CD4-positive, alpha-beta memory T cell (primary cell): ENCODE data around the gene FAM151A. TPM values are rescaled to one million over a fixed set of nuclear protein-coding genes. Genes with fewer than 3 reads are reported as not detected.

Experiments used
- CTCF ChIA-PET: fragments of 350-600 bp; sonication (Branson Sonifier 250); formaldehyde crosslinking; loops from one replicate; lab custom pipeline; 2021; ENCODE audit warnings: inconsistent platforms; ENCODE audit not compliant: partially characterized antibody; lab: Charles Lee
- POLR2A ChIA-PET: fragments of 350-600 bp; sonication (Branson Sonifier 250); formaldehyde crosslinking; loops from one replicate; lab custom pipeline; 2021; ENCODE audit not compliant: partially characterized antibody; lab: Charles Lee
- DNase-seq, 5 donors: peaks; one replicate each; pipeline versions ENCODE4 v3.0.0 to v3.0.0-alpha.2; 2020 to 2022; ENCODE audit warnings: mixed read lengths in 1 of 5
- H3K27ac ChIP-seq: one replicate; pipeline ENCODE4 v1.7.0; 2013; ENCODE audit warnings: low read depth, low read length
- H3K27me3 ChIP-seq: 2 replicates; pipeline ENCODE4 v1.7.0; 2013; ENCODE audit warnings: mild to moderate bottlenecking, low read length, moderate library complexity; ENCODE audit not compliant: insufficient read depth
- H3K36me3 ChIP-seq: 2 replicates; pipeline ENCODE4 v1.7.0; 2013; ENCODE audit warnings: mild to moderate bottlenecking, low read length, moderate library complexity; ENCODE audit not compliant: insufficient read depth
- H3K4me1 ChIP-seq: 2 replicates; pipeline ENCODE4 v1.7.0; 2013; ENCODE audit warnings: mild to moderate bottlenecking, low read length, moderate library complexity; ENCODE audit not compliant: insufficient read depth
- H3K4me3 ChIP-seq, 2 donors: one replicate each; pipeline ENCODE4 v1.7.0; 2013; ENCODE audit warnings: low read length in 2 of 2, mild to moderate bottlenecking in 1 of 2
- H3K9me3 ChIP-seq, 2 donors: one replicate each; pipeline ENCODE4 v1.7.0; 2013; ENCODE audit warnings: low read length in 2 of 2, control low read depth in 1 of 2; ENCODE audit not compliant: control insufficient read depth in 1 of 2
- H3K27ac Mint-ChIP-seq, 7 donors: one replicate each; pipeline ENCODE4 v1.8.0; 2020 to 2021; ENCODE audit warnings: mixed read lengths in 7 of 7, mild to moderate bottlenecking in 6 of 7, inconsistent platforms in 3 of 7, moderate library complexity in 3 of 7
- H3K27me3 Mint-ChIP-seq, 2 donors: one replicate each; pipeline ENCODE4 v1.8.0; 2020 to 2021; ENCODE audit warnings: mixed read lengths in 2 of 2
- H3K36me3 Mint-ChIP-seq, 2 donors: one replicate each; pipeline ENCODE4 v1.8.0; 2020 to 2021; ENCODE audit warnings: mixed read lengths in 2 of 2, inconsistent platforms in 1 of 2, mild to moderate bottlenecking in 1 of 2
- H3K4me1 Mint-ChIP-seq, 4 donors: one replicate each; pipeline ENCODE4 v1.8.0; 2020 to 2021; ENCODE audit warnings: mixed read lengths in 4 of 4, mild to moderate bottlenecking in 1 of 4
- H3K4me3 Mint-ChIP-seq, 8 donors: one replicate each; pipeline ENCODE4 v1.8.0; 2020 to 2021; ENCODE audit warnings: mixed read lengths in 8 of 8, mild to moderate bottlenecking in 7 of 8, moderate library complexity in 6 of 8, inconsistent platforms in 3 of 8
- H3K9me3 Mint-ChIP-seq, 8 donors: one replicate each; pipeline ENCODE4 v1.8.0; 2020 to 2021; ENCODE audit warnings: mixed read lengths in 8 of 8, mild to moderate bottlenecking in 5 of 8, inconsistent platforms in 3 of 8, moderate library complexity in 1 of 8
- intact Hi-C: fragments of 100-400 bp; cut with micrococcal nuclease; formaldehyde crosslinking; loops from one replicate; pipeline ENCODE4 v1.15.1; 2023
- polyA plus RNA-seq, 2 donors: library from polyadenylated mRNA; unstranded; fragments of 300-500 nt; fragmentation: Illumina TruSeq; gene quantifications; one replicate each; pipeline ENCODE4 v1.2.3, GENCODE V29; 2021
- total RNA-seq, 2 experiments: library from RNA; stranded (reverse); gene quantifications; one replicate each; pipeline ENCODE4 v1.2.3, GENCODE V29; 2021

FAM151A gene
- total and polyA plus RNA-seq, 4 experiments from 2014 or later: not detected

- H3K9me3 Mint-ChIP-seq: no peaks in the 10 kb centered on the region
- ChIA-PET POLR2A (no interaction called here), CTCF (no interaction called here)
- DNase-seq: no peak
- Histone ChIP-seq H3K27ac (no peak overlapping the region), H3K9me3 (no peaks in the 10 kb centered on the region), H3K36me3 (no peaks in the 10 kb centered on the region), H3K27me3 (no peaks in the 10 kb centered on the region), H3K4me1 (peaks cover 14% of the 10 kb centered on the region), H3K4me3 (no peak overlapping the region)
- no peak overlapping the region for H3K27ac Mint-ChIP-seq
- no peaks in the 10 kb centered on the region for H3K36me3 Mint-ChIP-seq
- intact Hi-C loops: no loop called here
- no peaks in the 10 kb centered on the region for H3K27me3 Mint-ChIP-seq
- H3K4me1 Mint-ChIP-seq: peaks cover 10 to 15% (median 12%) of the 10 kb centered on the region in 4 donors
- no peak overlapping the region for H3K4me3 Mint-ChIP-seq
Measured at GRCh38 chr1:54606990-54607325, 16.4 kb downstream of the FAM151A start.

DNA sequence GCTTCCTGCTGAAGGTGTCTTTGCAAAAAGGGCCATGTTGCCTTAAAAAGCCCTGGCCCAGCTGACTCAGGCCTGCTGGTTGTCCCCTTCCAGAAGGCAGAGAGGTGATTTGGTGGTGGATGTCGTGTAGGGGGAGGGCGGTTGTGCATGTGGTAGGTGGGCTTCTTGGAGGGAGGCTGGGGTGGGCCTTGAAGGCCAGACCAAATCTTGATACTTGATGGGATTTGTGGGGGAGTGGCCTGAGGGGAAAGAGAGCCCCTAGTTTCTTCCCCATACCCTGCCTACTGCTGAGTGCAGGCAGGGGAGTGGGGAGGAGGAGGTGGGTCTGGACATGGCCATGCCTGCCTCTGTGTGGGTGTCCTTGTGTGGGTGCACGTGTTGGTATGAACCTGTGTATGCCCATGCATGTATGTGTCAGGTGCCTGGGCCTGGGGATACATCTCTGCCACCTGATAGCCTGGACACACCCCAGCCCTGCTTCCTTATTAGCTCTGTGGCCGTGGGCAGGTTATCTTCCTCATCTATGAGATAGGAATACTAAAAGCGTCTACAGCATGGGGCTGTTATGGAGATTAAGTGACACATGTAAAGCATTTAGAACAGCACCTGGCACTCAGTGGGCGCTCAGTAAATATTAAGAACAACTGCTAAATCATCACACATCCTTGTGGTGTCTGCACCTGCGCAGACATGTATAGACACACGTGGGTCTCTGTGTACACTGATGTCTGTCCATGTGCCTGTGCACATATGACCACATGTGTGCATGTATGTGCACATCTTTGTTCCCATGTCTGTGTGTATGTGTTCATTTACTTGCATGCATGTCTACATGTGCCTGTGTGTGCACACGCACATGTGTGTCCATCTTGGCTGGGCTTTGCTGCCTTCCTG lies 17.0 kb downstream of the FAM151A start:
- POLR2A ChIA-PET: no interaction called here
- Mint-ChIP-seq H3K36me3 (no peaks in the 10 kb centered on the region), H3K4me3 (peak overlapping the region in 1 of 8 donors; percentile 43), H3K9me3 (no peaks in the 10 kb centered on the region), H3K27me3 (no peaks in the 10 kb centered on the region), H3K4me1 (peaks cover 10 to 15% (median 12%) of the 10 kb centered on the region in 4 donors), H3K27ac (peak overlapping the region in 2 of 7 donors; percentile 23 to 73)
- Histone ChIP-seq H3K4me1 (peaks cover 14% of the 10 kb centered on the region), H3K4me3 (no peak overlapping the region), H3K27ac (no peak overlapping the region), H3K27me3 (no peaks in the 10 kb centered on the region), H3K9me3 (no peaks in the 10 kb centered on the region), H3K36me3 (no peaks in the 10 kb centered on the region)
- CTCF ChIA-PET: no interaction called here
- no peak for DNase-seq
- intact Hi-C loops: no loop called here

DNA sequence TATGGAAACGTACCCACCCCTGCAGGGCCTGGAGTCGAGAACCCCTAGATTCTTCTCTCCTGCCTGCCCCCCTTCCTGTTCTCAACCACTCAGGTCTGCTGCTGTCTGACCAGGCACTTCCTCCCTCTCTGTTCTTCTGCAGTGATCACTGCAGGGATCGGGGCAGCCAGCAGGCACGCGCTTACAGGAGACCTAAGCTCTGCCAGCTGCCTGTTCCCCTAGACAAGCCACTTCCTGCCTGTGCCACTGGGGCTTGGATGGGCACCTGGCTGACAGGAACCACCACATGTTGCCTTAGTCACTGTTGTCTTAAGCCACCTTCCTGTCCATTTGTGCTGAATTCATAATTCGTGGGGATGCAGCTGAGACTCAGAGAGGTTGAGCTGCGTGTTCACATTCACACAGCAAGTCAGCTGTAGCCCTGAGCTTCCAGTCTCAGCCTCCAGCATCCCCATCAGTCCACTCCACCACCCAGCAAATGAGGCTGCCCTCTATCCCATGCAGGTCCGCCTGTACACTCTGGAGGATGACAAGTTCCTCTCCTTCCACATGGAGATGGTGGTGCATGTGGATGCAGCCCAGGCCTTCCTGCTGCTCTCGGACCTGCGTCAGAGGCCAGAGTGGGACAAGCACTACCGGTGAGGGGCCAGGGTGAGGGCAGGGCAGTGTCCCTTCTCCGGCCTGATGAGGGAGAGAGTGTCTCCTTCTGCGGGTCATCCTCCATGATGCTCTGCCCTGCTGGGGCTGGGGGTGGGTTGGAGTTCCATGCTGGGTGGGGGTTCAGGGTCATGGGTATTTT lies 18.6 kb downstream of the FAM151A start:
- intact Hi-C loops: no loop called here
- DNase-seq: peak in 4 of 5 donors; percentile 8 to 28 (median 20)
- no peak overlapping the region for H3K27ac ChIP-seq
- Mint-ChIP-seq H3K9me3 (no peaks in the 10 kb centered on the region), H3K4me1 (peaks cover 10 to 15% (median 12%) of the 10 kb centered on the region in 4 donors), H3K4me3 (peak overlapping the region in 2 of 8 donors; percentile 22 to 49), H3K36me3 (no peaks in the 10 kb centered on the region), H3K27me3 (no peaks in the 10 kb centered on the region), H3K27ac (peak overlapping the region; percentile 31 to 85 (median 57))
- no peaks in the 10 kb centered on the region for H3K27me3 ChIP-seq
- peaks cover 14% of the 10 kb centered on the region for H3K4me1 ChIP-seq
- H3K4me3 ChIP-seq: no peak overlapping the region
- POLR2A ChIA-PET: no interaction called here
- H3K36me3 ChIP-seq: no peaks in the 10 kb centered on the region
- CTCF ChIA-PET: interaction anchor here (1.0 to 1.6 kb wide), 2 partner anchors 9 to 10 kb away, joined by 3 to 4 read pairs; no protein-coding TSS in a partner anchor
- H3K9me3 ChIP-seq: no peaks in the 10 kb centered on the region

GRCh38 chr1:54604051-54604450 lies 19.3 kb downstream of the FAM151A start:
- CTCF ChIA-PET: interaction anchor here (1.0 to 1.6 kb wide), 2 partner anchors 8 to 10 kb away, joined by 3 to 4 read pairs; no protein-coding TSS in a partner anchor

GRCh38 chr1:54603241-54603640 lies 20.1 kb downstream of the FAM151A start:
- no peak overlapping the region for H3K4me3 Mint-ChIP-seq
- H3K27ac ChIP-seq: no peak overlapping the region
- H3K27ac Mint-ChIP-seq: no peak overlapping the region
- peaks cover 14% of the 10 kb centered on the region for H3K4me1 ChIP-seq
- no peaks in the 10 kb centered on the region for H3K27me3 Mint-ChIP-seq
- no peaks in the 10 kb centered on the region for H3K27me3 ChIP-seq
- no peaks in the 10 kb centered on the region for H3K36me3 ChIP-seq
- H3K9me3 ChIP-seq: no peaks in the 10 kb centered on the region
- no peaks in the 10 kb centered on the region for H3K36me3 Mint-ChIP-seq
- peaks cover 10 to 15% (median 12%) of the 10 kb centered on the region in 4 donors for H3K4me1 Mint-ChIP-seq
- no peak overlapping the region for H3K4me3 ChIP-seq
- DNase-seq: no peak
- intact Hi-C loops: no loop called here
- CTCF ChIA-PET: interaction anchor here (1.6 kb wide), 1 partner anchor 7 kb away, joined by 4 read pairs; no protein-coding TSS in a partner anchor
- POLR2A ChIA-PET: no interaction called here
- H3K9me3 Mint-ChIP-seq: no peaks in the 10 kb centered on the region

More at GRCh38 chr1:54604051-54604450, 19.3 kb downstream of the FAM151A start:
- H3K36me3 Mint-ChIP-seq: no peaks in the 10 kb centered on the region
- no peaks in the 10 kb centered on the region for H3K9me3 Mint-ChIP-seq
- Histone ChIP-seq H3K9me3 (no peaks in the 10 kb centered on the region), H3K27ac (no peak overlapping the region), H3K4me1 (peaks cover 14% of the 10 kb centered on the region), H3K4me3 (no peak overlapping the region), H3K36me3 (no peaks in the 10 kb centered on the region), H3K27me3 (no peaks in the 10 kb centered on the region)
- POLR2A ChIA-PET: no interaction called here
- H3K4me1 Mint-ChIP-seq: peaks cover 10 to 15% (median 12%) of the 10 kb centered on the region in 4 donors
- no peaks in the 10 kb centered on the region for H3K27me3 Mint-ChIP-seq
- no peak overlapping the region for H3K4me3 Mint-ChIP-seq
- peak overlapping the region in 5 of 7 donors; percentile 31 to 82 (median 61) for H3K27ac Mint-ChIP-seq
- no peak for DNase-seq
- intact Hi-C loops: no loop called here

DNA sequence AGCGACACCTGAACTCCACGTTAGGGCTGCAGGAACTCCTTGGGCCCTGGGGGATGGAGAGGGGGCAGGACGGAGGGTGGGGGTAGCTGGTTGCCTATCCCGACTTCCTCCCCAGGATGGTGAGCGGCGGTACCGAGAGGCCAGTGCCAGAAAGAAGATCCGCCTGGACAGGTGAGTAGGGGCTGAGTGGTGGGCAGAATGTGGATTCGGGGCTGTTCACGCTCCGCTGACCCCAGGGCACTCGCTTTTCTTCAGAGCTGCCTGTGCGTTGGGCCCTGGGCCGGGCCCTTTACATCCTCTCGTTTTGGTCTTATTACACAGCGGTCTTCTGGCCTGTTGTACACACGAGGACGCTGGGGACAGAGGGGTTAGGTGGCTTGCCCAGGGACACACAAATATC lies 20.8 kb downstream of the FAM151A start:
- ChIA-PET POLR2A (no interaction called here), CTCF (no interaction called here)
- no peaks in the 10 kb centered on the region for H3K27me3 ChIP-seq
- H3K9me3 ChIP-seq: no peaks in the 10 kb centered on the region
- no peaks in the 10 kb centered on the region for H3K36me3 ChIP-seq
- H3K4me3 ChIP-seq: no peak overlapping the region
- no peaks in the 10 kb centered on the region for H3K9me3 Mint-ChIP-seq
- no peak overlapping the region for H3K27ac Mint-ChIP-seq
- H3K27ac ChIP-seq: no peak overlapping the region
- peaks cover 10 to 15% (median 12%) of the 10 kb centered on the region in 4 donors for H3K4me1 Mint-ChIP-seq
- intact Hi-C loops: no loop called here
- DNase-seq: no peak
- H3K4me1 ChIP-seq: peaks cover 14% of the 10 kb centered on the region
- no peak overlapping the region for H3K4me3 Mint-ChIP-seq
- no peaks in the 10 kb centered on the region for H3K36me3 Mint-ChIP-seq
- no peaks in the 10 kb centered on the region for H3K27me3 Mint-ChIP-seq

DNA sequence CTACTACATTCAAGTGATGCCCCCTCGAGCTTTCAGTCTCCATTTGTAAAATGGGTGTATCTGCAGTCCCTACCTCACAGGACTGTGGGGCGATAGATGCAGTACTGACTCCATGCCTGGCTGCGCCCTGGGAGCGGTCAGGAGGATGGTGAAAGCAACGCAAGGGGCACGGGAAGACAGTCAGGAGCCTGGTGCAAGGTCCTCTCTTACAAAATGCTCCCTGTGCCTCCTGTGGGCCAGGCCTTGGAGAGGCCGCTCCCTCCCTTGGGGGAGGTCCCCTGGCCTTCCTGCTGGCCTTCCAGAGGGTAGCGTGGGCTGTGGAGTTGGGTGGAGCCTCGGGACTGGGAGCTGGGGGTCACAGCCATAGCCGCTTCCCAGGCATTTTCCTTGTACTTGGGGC lies 21.6 kb downstream of the FAM151A start:
- H3K27me3 ChIP-seq: no peaks in the 10 kb centered on the region
- peaks cover 14% of the 10 kb centered on the region for H3K4me1 ChIP-seq
- ChIA-PET POLR2A (no interaction called here), CTCF (no interaction called here)
- Mint-ChIP-seq H3K4me1 (peaks cover 10 to 15% (median 12%) of the 10 kb centered on the region in 4 donors), H3K4me3 (no peak overlapping the region), H3K27ac (no peak overlapping the region), H3K9me3 (no peaks in the 10 kb centered on the region), H3K27me3 (no peaks in the 10 kb centered on the region), H3K36me3 (no peaks in the 10 kb centered on the region)
- H3K9me3 ChIP-seq: no peaks in the 10 kb centered on the region
- H3K27ac ChIP-seq: no peak overlapping the region
- no peak overlapping the region for H3K4me3 ChIP-seq
- no peak for DNase-seq
- intact Hi-C loops: no loop called here
- no peaks in the 10 kb centered on the region for H3K36me3 ChIP-seq
